Spleen (tissue), 11 donors: Measurements from ENCODE around the gene SLC38A3. TPM values are rescaled to one million over a fixed set of nuclear protein-coding genes. Genes with fewer than 3 reads are reported as not detected.

ENCODE experiments used
- DNase-seq: peaks from one replicate; pipeline ENCODE4 v3.0.0-alpha.2; 2020
- H3K27ac ChIP-seq, 8 donors: fragments of 200-600 bp; sonication (generic) in 7 of 8; 1 replicate in 4 of 8; 2 replicates in 4 of 8; pipeline versions ENCODE4 v1.5.0 to v1.8.0; 2016 to 2021; ENCODE audit warnings: inconsistent platforms in 4 of 8, mild to moderate bottlenecking in 4 of 8, moderate library complexity in 1 of 8
- H3K27me3 ChIP-seq, 7 donors: fragments of 200-600 bp; sonication (generic) in 6 of 7; replicated peaks in 1 of 7; 1 replicate in 4 of 7; 2 replicates in 3 of 7; pipeline versions ENCODE4 v1.5.0 to v1.8.0; 2016 to 2021; ENCODE audit warnings: inconsistent platforms in 3 of 7, mild to moderate bottlenecking in 1 of 7
- H3K36me3 ChIP-seq, 6 donors: fragments of 200-600 bp; sonication (generic) in 5 of 6; 1 replicate in 4 of 6; 2 replicates in 2 of 6; pipeline versions ENCODE4 v1.5.0 to v1.8.0; 2016 to 2021; ENCODE audit warnings: inconsistent platforms in 2 of 6
- H3K4me1 ChIP-seq, 6 donors: fragments of 200-600 bp; sonication (generic) in 5 of 6; 1 replicate in 3 of 6; 2 replicates in 3 of 6; pipeline versions ENCODE4 v1.5.0 to v1.8.0; 2016 to 2021; ENCODE audit warnings: inconsistent platforms in 3 of 6
- H3K4me3 ChIP-seq, 8 donors: fragments of 200-600 bp; sonication (generic) in 7 of 8; 1 replicate in 4 of 8; 2 replicates in 4 of 8; pipeline versions ENCODE4 v1.5.0 to v1.8.0; 2016 to 2021; ENCODE audit warnings: inconsistent platforms in 4 of 8, mild to moderate bottlenecking in 4 of 8, moderate library complexity in 2 of 8
- H3K9me3 ChIP-seq, 8 donors: fragments of 200-600 bp; sonication (generic) in 7 of 8; 1 replicate in 4 of 8; 2 replicates in 4 of 8; pipeline versions ENCODE4 v1.5.0 to v1.8.0; 2016 to 2021; ENCODE audit warnings: inconsistent platforms in 4 of 8
- CTCF ChIP-seq, 11 experiments: fragments of 200-600 bp in 7 of 11; fragments of 450-650 bp in 4 of 11; sonication (generic) in 4 of 11; IDR thresholded peaks in 8 of 11; conservative IDR thresholded peaks in 3 of 11; 1 replicate in 7 of 11; 2 replicates in 4 of 11; pipeline versions ENCODE4 v1.4.0 to v1.8.0; 2016 to 2021; ENCODE audit warnings: antibody characterized with exemption in 11 of 11, inconsistent platforms in 4 of 11, mild to moderate bottlenecking in 1 of 11
- POLR2A ChIP-seq, 3 donors: fragments of 450-650 bp; IDR thresholded peaks; one replicate each; pipeline ENCODE4 v1.5.1; 2017; ENCODE audit warnings: antibody characterized with exemption in 3 of 3, mild to moderate bottlenecking in 1 of 3
- POLR2AphosphoS5 ChIP-seq, 3 donors: sonication (generic); formaldehyde crosslinking; IDR thresholded peaks; one replicate each; pipeline ENCODE4 v1.5.1; 2017; ENCODE audit warnings: antibody characterized with exemption in 3 of 3
- WGBS, 5 donors: extraction: QIAGEN DNeasy Blood & Tissue Kit in 3 of 5; methylation state at CpG; one replicate each; pipeline versions ENCODE4 v1.1.5 to v1.1.7; 2013 to 2018; 5-methylcytosine and 5-hydroxymethylcytosine counted together
- intact Hi-C: fragments of 100-400 bp; cut with DNase I; formaldehyde crosslinking; loops from one replicate; pipeline ENCODE4 v1.15.0; 2023; ENCODE audit warnings: low total_unique reads
- polyA plus RNA-seq, 3 donors: library from polyadenylated mRNA; stranded (reverse); fragments of 200-250 nt; gene quantifications; one replicate each; pipeline ENCODE4 v1.2.1, GENCODE V29; 2013
- total RNA-seq, 7 donors: library from RNA; depleted of rRNA in 3 of 7; stranded (reverse); fragments of >200 nt in 3 of 7; fragmentation: NEBNext Ultra II Directional in 4 of 7; extraction: Animal tissue kit (Norgen Biotek cat#: 25700) in 4 of 7; gene quantifications; one replicate each; pipeline versions ENCODE4 v1.1.0 to v1.2.1, GENCODE V29; 2016 to 2021
- donor health status: healthy with polysubstance abuse.
- donor health status: DM: no; HTN: no; CAD: no; lungs with moderate emphysema.
- donor health status: DM: no; HTN: no; CAD: no.
- donor health status: Bipolar disorder and iron deficiency.
- donor health status: healthy.
- donor health status: DM: no; HTN: no; CAD: no.
- donor health status: DM: yes; HTN: yes; CAD: no.

The SLC38A3 gene
- total and polyA plus RNA-seq, 10 donors = 0.02 to 0.07 TPM; not detected in 8

- Histone ChIP-seq H3K27ac (peak overlapping the region; percentile 21 to 82 (median 74)), H3K4me1 (peaks cover 22 to 100% (median 77%) of the 10 kb centered on the region in 6 donors), H3K4me3 (peak overlapping the region in 1 of 8 donors; percentile 15), H3K36me3 (no peaks in the 10 kb centered on the region), H3K9me3 (no peaks in the 10 kb centered on the region), H3K27me3 (no peaks in the 10 kb centered on the region)
- intact Hi-C loops = no loop called here
- WGBS, 5 donors = 41 to 80% (median 65%) methylated on average over 5 to 16 of the region's 16 CpGs
- DNase-seq = no peak
- peak; percentile 4 to 31 (median 27) for TF ChIP-seq POLR2AphosphoS5 (IDR thresholded peaks at IDR 0.05)
- no peak for TF ChIP-seq POLR2A (IDR thresholded peaks at IDR 0.05)
- no peak for TF ChIP-seq CTCF (IDR thresholded peaks at IDR 0.05 in 8 of 11, conservative IDR thresholded peaks at IDR 0.05 in 3 of 11)
These were observed 37.8 kb upstream of the SLC38A3 start for GRCh38 chr3:50167069-50167840.

- DNase-seq = no peak
- no peaks in the 10 kb centered on the region for H3K36me3 ChIP-seq
- intact Hi-C loops = no loop called here
- H3K27me3 ChIP-seq = no peaks in the 10 kb centered on the region
- no peak overlapping the region for H3K4me3 ChIP-seq
- peaks cover 22 to 100% (median 76%) of the 10 kb centered on the region in 6 donors for H3K4me1 ChIP-seq
- WGBS, 5 donors = 79 to 85% (median 82%) methylated on average over 7 of the region's 7 CpGs
- no peaks in the 10 kb centered on the region for H3K9me3 ChIP-seq
- H3K27ac ChIP-seq = peak overlapping the region; percentile 21 to 82 (median 74)
- no peak for TF ChIP-seq POLR2AphosphoS5 (IDR thresholded peaks at IDR 0.05)
- TF ChIP-seq POLR2A (IDR thresholded peaks at IDR 0.05) = no peak
- TF ChIP-seq CTCF (IDR thresholded peaks at IDR 0.05 in 8 of 11, conservative IDR thresholded peaks at IDR 0.05 in 3 of 11) = no peak
These were observed 37.2 kb upstream of the SLC38A3 start for GRCh38 chr3:50167841-50168209.

GRCh38 chr3:50168388-50168787 lies 36.7 kb upstream of the SLC38A3 start:
- DNase-seq = peak; percentile 84
- H3K27me3 ChIP-seq = no peaks in the 10 kb centered on the region
- peak overlapping the region; percentile 21 to 82 (median 74) for H3K27ac ChIP-seq
- TF ChIP-seq POLR2AphosphoS5 (IDR thresholded peaks at IDR 0.05) (peak; percentile 61 to 75 (median 69)), POLR2A (IDR thresholded peaks at IDR 0.05) (no peak)
- H3K36me3 ChIP-seq = no peaks in the 10 kb centered on the region
- intact Hi-C loops = no loop called here
- H3K9me3 ChIP-seq = no peaks in the 10 kb centered on the region
- no peak overlapping the region for H3K4me3 ChIP-seq
- peaks cover 22 to 100% (median 73%) of the 10 kb centered on the region in 6 donors for H3K4me1 ChIP-seq
- 56 to 86% (median 67%) methylated on average over 6 to 9 of the region's 9 CpGs for WGBS, 5 donors

GRCh38 chr3:50168791-50169190 lies 36.3 kb upstream of the SLC38A3 start:
- peaks cover 21 to 100% (median 72%) of the 10 kb centered on the region in 6 donors for H3K4me1 ChIP-seq
- WGBS, 5 donors = 66 to 88% (median 70%) methylated on average over 4 to 6 of the region's 6 CpGs
- intact Hi-C loops = no loop called here

More at GRCh38 chr3:50168791-50169190, 36.3 kb upstream of the SLC38A3 start:
- TF ChIP-seq POLR2AphosphoS5 (IDR thresholded peaks at IDR 0.05) (no peak), POLR2A (IDR thresholded peaks at IDR 0.05) (no peak), CTCF (IDR thresholded peaks at IDR 0.05 in 8 of 11, conservative IDR thresholded peaks at IDR 0.05 in 3 of 11) (no peak)
- DNase-seq = no peak
- peak overlapping the region in 7 of 8 donors; percentile 21 to 82 (median 74) for H3K27ac ChIP-seq
- H3K4me3 ChIP-seq = no peak overlapping the region
- H3K9me3 ChIP-seq = no peaks in the 10 kb centered on the region
- H3K36me3 ChIP-seq = no peaks in the 10 kb centered on the region
- H3K27me3 ChIP-seq = no peaks in the 10 kb centered on the region
